ENCODE measurements around the gene SF3B6. TPM values are rescaled to one million over a fixed set of nuclear protein-coding genes. Genes with fewer than 3 reads are reported as not detected.

SF3B6 gene
- polyA plus RNA-seq, 2 of the 4 experiments (the other 2 are of a cell fraction): 244 to 315 TPM

GRCh38 chr2:24107336-24107735, 31.2 kb upstream of the SF3B6 start:
- Histone ChIP-seq H3K4me1 (peaks cover 38% of the 10 kb centered on the region), H3K4me3 (no peak overlapping the region), H3K9me3 (0 out of 3 replicates have a peak, but pooled peaks cover 6% of the 10 kb centered on the region), H3K4me2 (no peak overlapping the region), H3K27ac (no peak overlapping the region)
- DNase-seq (ENCODE audit: low read depth in 1 of 2, low spot score in 1 of 2): no peak
- POLR2A ChIA-PET: no interaction called here
- 84% methylated on average over 1 of the region's 1 CpG for whole genome bisulfite sequencing (ENCODE audit: missing lambda C conversion rate)
- FAIRE-seq: no peak
- CTCF ChIA-PET: interaction anchor here (1.0 to 7.8 kb wide), 2 partner anchors 20 to 23 kb away, joined by 3 to 57 read pairs; partner anchors contain the start of gene TP53I3
- ATAC-seq: no peak
- TF ChIP-seq E2F6 (IDR thresholded peaks at IDR 0.05; ENCODE audit: borderline replicate concordance, low read depth) (no peak), MAFK (IDR thresholded peaks at IDR 0.05; ENCODE audit: partially characterized antibody) (peak; percentile 58)

- H3K27ac ChIP-seq: no peak overlapping the region
- no peak overlapping the region for H3K4me2 ChIP-seq
- POLR2A ChIA-PET: no interaction called here
- peaks cover 33% of the 10 kb centered on the region for H3K4me1 ChIP-seq
- ATAC-seq (no peak), FAIRE-seq (no peak), DNase-seq (ENCODE audit: low read depth in 1 of 2, low spot score in 1 of 2) (no peak)
- CTCF ChIA-PET: interaction anchor here (0.7 to 7.8 kb wide), 4 partner anchors 11 to 57 kb away, joined by 3 to 57 read pairs (median 4); partner anchors contain the start of gene TP53I3
- no peak overlapping the region for H3K4me3 ChIP-seq
- H3K9me3 ChIP-seq: 0 out of 3 replicates have a peak, but pooled peaks cover 6% of the 10 kb centered on the region
- TF ChIP-seq ESRRA (IDR thresholded peaks at IDR 0.05; ENCODE audit: borderline replicate concordance, low read length) (no peak), CTCF (IDR thresholded peaks at IDR 0.05) (no peak), FOSL2 (IDR thresholded peaks at IDR 0.05) (no peak), FOSL2 (CRISPR knock-in tag; IDR thresholded peaks at IDR 0.05) (no peak)
Measured at GRCh38 chr2:24106786-24107185, 30.7 kb upstream of the SF3B6 start.

GRCh38 chr2:24105816-24106215, 29.7 kb upstream of the SF3B6 start:
- H3K4me1 ChIP-seq: peaks cover 23% of the 10 kb centered on the region
- 0 out of 3 replicates have a peak, but pooled peaks cover 6% of the 10 kb centered on the region for H3K9me3 ChIP-seq
- 0 out of 3 replicates have a peak overlapping the region, but pooled peaks have one; percentile 20 for H3K4me2 ChIP-seq
- FAIRE-seq (no peak), DNase-seq (ENCODE audit: low read depth in 1 of 2, low spot score in 1 of 2) (no peak), ATAC-seq (no peak)
- H3K4me3 ChIP-seq: no peak overlapping the region
- TF ChIP-seq POLR2A (IDR thresholded peaks at IDR 0.05; ENCODE audit: low read length): no peak
- no peak for TF ChIP-seq RARB (CRISPR knock-in tag; IDR thresholded peaks at IDR 0.05)
- TF ChIP-seq FOSL2 (IDR thresholded peaks at IDR 0.05): 0 out of 2 replicates have a peak, but pooled peaks have one; percentile 23
- TF ChIP-seq FOSL2 (CRISPR knock-in tag; IDR thresholded peaks at IDR 0.05): peak; percentile 66
- no peak for TF ChIP-seq RAD21 (conservative IDR thresholded peaks at IDR 0.05 in 1 of 2, IDR thresholded peaks at IDR 0.05 in 1 of 2)
- no peak for TF ChIP-seq RFX5 (IDR thresholded peaks at IDR 0.05)
- ChIA-PET CTCF (interaction anchor here (0.7 to 7.8 kb wide), 7 partner anchors 8 to 58 kb away, joined by 3 to 57 read pairs (median 4); partner anchors contain the start of gene TP53I3), POLR2A (interaction anchor here (1.4 kb wide), 1 partner anchor 22 kb away, joined by 3 read pairs; no protein-coding TSS in a partner anchor)
- 49% methylated on average over 2 of the region's 2 CpGs for WGBS (ENCODE audit: missing lambda C conversion rate)
- H3K27ac ChIP-seq: peak overlapping the region in 1 of 2 experiments; percentile 14; a peak in 1 of 6 replicates

GRCh38 chr2:24104906-24105305, 28.8 kb upstream of the SF3B6 start:
- H3K4me1 ChIP-seq: peaks cover 16% of the 10 kb centered on the region; the same call in 2 of the 3 replicates
- FAIRE-seq: no peak
- no peak for DNase-seq (ENCODE audit: low read depth in 1 of 2, low spot score in 1 of 2)
- TF ChIP-seq ESRRA (IDR thresholded peaks at IDR 0.05; ENCODE audit: borderline replicate concordance, low read length): no peak
- no peak for TF ChIP-seq CEBPB (IDR thresholded peaks at IDR 0.05)
- TF ChIP-seq ATOH8 (CRISPR knock-in tag; IDR thresholded peaks at IDR 0.05; ENCODE audit: low read depth): no peak
- no peak for TF ChIP-seq CHD2 (IDR thresholded peaks at IDR 0.05; ENCODE audit: low read length, partially characterized antibody)
- TF ChIP-seq GATA3 (IDR thresholded peaks at IDR 0.05; ENCODE audit: borderline replicate concordance): no peak
- no peak for TF ChIP-seq RFX5 (IDR thresholded peaks at IDR 0.05)
- no peak for TF ChIP-seq MYC (IDR thresholded peaks at IDR 0.05; ENCODE audit: borderline replicate concordance, low read length)
- TF ChIP-seq POLR2A (IDR thresholded peaks at IDR 0.05; ENCODE audit: low read length): no peak
- TF ChIP-seq FOSB (CRISPR knock-in tag; IDR thresholded peaks at IDR 0.05): no peak
- TF ChIP-seq PHF8 (IDR thresholded peaks at IDR 0.05; ENCODE audit: borderline replicate concordance, low read depth): no peak
- no peak for TF ChIP-seq NR3C1 (IDR thresholded peaks at IDR 0.05)
- no peak for TF ChIP-seq ELK1 (IDR thresholded peaks at IDR 0.05; ENCODE audit: low read depth, low read length)
- TF ChIP-seq ZFP36 (IDR thresholded peaks at IDR 0.05; ENCODE audit: borderline replicate concordance, partially characterized antibody): no peak
- no peak for TF ChIP-seq FOSL2 (IDR thresholded peaks at IDR 0.05)
- no peak for TF ChIP-seq FOSL2 (CRISPR knock-in tag; IDR thresholded peaks at IDR 0.05)
- TF ChIP-seq CBX8 (IDR thresholded peaks at IDR 0.05): no peak
- TF ChIP-seq MAFK (IDR thresholded peaks at IDR 0.05; ENCODE audit: partially characterized antibody): no peak
- no peak for TF ChIP-seq PBX3 (IDR thresholded peaks at IDR 0.05)
- no peak for TF ChIP-seq NFE2L2 (conservative IDR thresholded peaks at IDR 0.05; ENCODE audit: low read length)
- no peak for TF ChIP-seq SREBF2 (IDR thresholded peaks at IDR 0.05)
- H3K4me2 ChIP-seq: no peak overlapping the region
- WGBS (ENCODE audit: missing lambda C conversion rate): 0% methylated on average over 1 of the region's 4 CpGs
- H3K4me3 ChIP-seq: no peak overlapping the region
- H3K27ac ChIP-seq: no peak overlapping the region
- ChIA-PET POLR2A (interaction anchor here (1.4 kb wide), 1 partner anchor 21 kb away, joined by 3 read pairs; no protein-coding TSS in a partner anchor), CTCF (interaction anchor here (1.0 to 7.8 kb wide), 6 partner anchors 16 to 305 kb away, joined by 3 to 57 read pairs (median 4); partner anchors contain the start of gene TP53I3)
- peak; percentile 21 to 24; a peak in 3 of 6 replicates for ATAC-seq
- 0 out of 3 replicates have a peak, but pooled peaks cover 6% of the 10 kb centered on the region for H3K9me3 ChIP-seq
